Stimulated activated CD4-positive, alpha-beta T cell treated with anti-CD3 and anti-CD28 coated beads, Interleukin-12 subunit alpha, Interleukin-12 subunit beta, amount 100 ng/mL, for 48 hours (primary cell): ENCODE results near the gene NFE2.
A peak's percentile ranks its signal among the peaks of the same experiment; 100 is the strongest.
"Not testable (repeated sequence)": the region's sequence is repeated elsewhere in the genome, so short reads cannot be mapped to it uniquely, and the experiment has no call there.

ENCODE experiments used
- DNase-seq, 3 donors: peaks; one replicate each; pipeline ENCODE4 v3.0.0-alpha.2; 2020; ENCODE audit warnings: low read depth in 2 of 3, low spot score in 1 of 3

Gene NFE2

GRCh38 chr12:54300732-54301427, at the start of gene NFE2:
NFE2 (minus strand) TSS chr12:54301015; CDS start chr12:54295248, 5,767 bp downstream.
- no peak for DNase-seq

GRCh38 chr12:54349679-54350078, 48.9 kb upstream of the NFE2 start:
- no peak for DNase-seq

DNA sequence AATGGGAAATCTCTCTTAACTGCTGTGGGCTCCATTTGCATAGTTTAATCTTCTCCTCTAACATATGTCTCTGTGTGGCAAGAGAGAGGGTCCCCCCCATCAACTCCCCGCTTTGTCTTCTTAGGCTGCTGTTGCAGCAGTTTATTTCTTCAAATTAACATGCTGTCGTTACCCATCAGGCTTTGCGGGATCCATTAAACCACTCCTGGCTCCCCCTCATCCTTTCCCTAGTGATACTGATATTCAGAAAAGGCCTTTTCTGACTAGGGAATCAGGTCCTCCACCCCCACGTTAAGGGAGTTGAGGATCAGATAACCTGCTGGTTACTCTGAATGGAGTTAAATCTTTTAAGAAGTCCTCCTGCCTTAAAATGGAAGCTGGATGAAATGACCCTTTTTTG, 48.2 kb upstream of the NFE2 start:
- no peak for DNase-seq

- DNase-seq, result no peak
These were observed 40.8 kb upstream of the NFE2 start for GRCh38 chr12:54341378-54342300.

- no peak for DNase-seq
These were observed 40.0 kb upstream of the NFE2 start for GRCh38 chr12:54340846-54341245.

GRCh38 chr12:54338698-54339296, 38.0 kb upstream of the NFE2 start:
- DNase-seq, result no peak

- no peak for DNase-seq
These were observed 37.2 kb upstream of the NFE2 start for GRCh38 chr12:54337854-54338650.

- DNase-seq, result no peak
These were observed 36.5 kb upstream of the NFE2 start for GRCh38 chr12:54337280-54337842.

- DNase-seq, result no peak
These were observed 32.7 kb upstream of the NFE2 start for GRCh38 chr12:54333420-54334034.

GRCh38 chr12:54331461-54331860, 30.6 kb upstream of the NFE2 start:
- DNase-seq, result no peak

GRCh38 chr12:54330442-54330841, 29.6 kb upstream of the NFE2 start:
- DNase-seq, result no peak

- no peak for DNase-seq
These were observed 28.9 kb upstream of the NFE2 start for GRCh38 chr12:54329759-54330158.

- no peak for DNase-seq
These were observed 28.0 kb upstream of the NFE2 start for GRCh38 chr12:54328595-54329337.

GRCh38 chr12:54325442-54326109, 24.8 kb upstream of the NFE2 start:
- DNase-seq, result not testable (repeated sequence)

- DNase-seq, result peak; percentile 86 to 94 (median 92)
These were observed 24.0 kb upstream of the NFE2 start, which contains the start of gene COPZ1 for GRCh38 chr12:54324617-54325441. COPZ1 (plus strand) TSS chr12:54325131; CDS start chr12:54325164, 33 bp downstream.

- no peak for DNase-seq
These were observed 20.5 kb upstream of the NFE2 start for GRCh38 chr12:54321363-54321762.

- DNase-seq, result not testable (repeated sequence)
These were observed 11.5 kb upstream of the NFE2 start for GRCh38 chr12:54312309-54312708.

GRCh38 chr12:54311051-54311450, 10.2 kb upstream of the NFE2 start:
- DNase-seq, result no peak
